PFSK-1 (cell line): Measurements from ENCODE around the gene YPEL5.

Source experiments
- FOXP2 ChIP-seq: optimal IDR thresholded peaks from 2 replicates; pipeline ENCODE3; 2011; ENCODE audit warnings: borderline replicate concordance, control low read depth, inconsistent platforms; ENCODE audit not compliant: insufficient read depth; ENCODE audit errors: extremely low read length, extremely low read depth
- POLR2AphosphoS5 ChIP-seq: IDR thresholded peaks from 2 replicates; pipeline ENCODE4 v1.6.1; 2012; ENCODE audit warnings: low read depth, mild to moderate bottlenecking, control low read depth, low read length, moderate library complexity
- REST ChIP-seq, 2 experiments: IDR thresholded peaks; 2 replicates each; pipeline versions ENCODE4 v1.6.1 to v1.8.0; 2011 to 2012; ENCODE audit warnings: low read depth in 2 of 2, low read length in 2 of 2, control low read depth in 1 of 2, inconsistent platforms in 1 of 2, mild to moderate bottlenecking in 1 of 2, moderate library complexity in 1 of 2; ENCODE audit not compliant: insufficient read depth in 1 of 2
- SIN3A ChIP-seq: IDR thresholded peaks from 2 replicates; pipeline ENCODE4 v1.6.1; 2012; ENCODE audit warnings: mild to moderate bottlenecking, low read length, moderate library complexity, borderline replicate concordance; ENCODE audit not compliant: insufficient read depth
- TAF1 ChIP-seq: IDR thresholded peaks from 2 replicates; pipeline ENCODE4 v1.6.1; 2012; ENCODE audit warnings: low read length, control low read depth, borderline replicate concordance; ENCODE audit not compliant: insufficient read depth

DNA sequence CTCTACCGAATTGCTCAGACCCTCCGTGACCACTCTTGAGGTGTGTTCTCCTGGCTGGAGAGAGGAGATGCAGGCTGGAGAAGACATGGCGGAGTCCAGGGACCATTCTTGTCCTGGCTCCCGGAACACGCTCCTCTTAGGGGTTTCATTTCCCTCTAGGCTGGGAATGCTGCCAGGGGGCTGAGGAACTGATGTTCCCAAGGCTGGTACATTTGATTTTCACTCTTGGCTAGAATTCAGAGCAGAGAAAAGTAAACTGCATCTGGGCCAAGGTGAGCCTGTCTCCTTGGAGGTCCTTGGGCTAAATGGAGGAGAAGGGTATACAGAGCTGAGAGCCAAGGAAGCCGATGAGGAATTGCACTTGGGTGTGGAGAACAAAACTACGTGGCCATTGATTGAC is 56.3 kb downstream of the YPEL5 start:
- TF ChIP-seq POLR2AphosphoS5 (no peak), REST (IDR thresholded peaks at IDR 0.05; ENCODE audit: insufficient read depth in 1 of 2, low read depth in 2 of 2, low read length in 2 of 2) (no peak), TAF1 (no peak), SIN3A (no peak), FOXP2 (no peak)
